ENCODE results near the gene CD22. TPM values are rescaled to one million over a fixed set of nuclear protein-coding genes. Genes with fewer than 3 reads are reported as not detected.

Gene CD22
- total and polyA plus RNA-seq, 2 donors (not counting 1 experiment from before 2014, with no cell fraction given): 692 to 1,437 TPM

GRCh38 chr19:35307931-35308330, 21.1 kb upstream of the CD22 start:
- 81% methylated on average over 10 of the region's 10 CpGs for WGBS (ENCODE audit: insufficient coverage)
- Histone ChIP-seq H3K9me3 (ENCODE audit: control extremely low read depth in 1 of 3, control insufficient read depth in 2 of 3, insufficient read depth in 1 of 3, low read length in 2 of 3) (no peaks in the 10 kb centered on the region), H3K27ac (ENCODE audit: low read length in 2 of 2) (no peak overlapping the region), H2AFZ (ENCODE audit: insufficient read depth, low read depth, low read length, poor library complexity, severe bottlenecking) (no peak overlapping the region), H3K4me2 (replicated peaks; ENCODE audit: low read depth, low read length, poor library complexity, severe bottlenecking) (peak overlapping the region; percentile 47), H3K36me3 (replicated peaks in 1 of 2; ENCODE audit: control extremely low read depth in 1 of 2, control insufficient read depth in 1 of 2, extremely low read depth in 1 of 2, insufficient read depth in 2 of 2, low read length in 1 of 2) (no peaks in the 10 kb centered on the region), H3K4me1 (ENCODE audit: control insufficient read depth in 2 of 2, insufficient read depth in 2 of 2, low read length in 2 of 2) (peaks cover 21 to 48% of the 10 kb centered on the region in 2 donors), H3K9ac (ENCODE audit: low read length) (no peak overlapping the region), H3K79me2 (ENCODE audit: control insufficient read depth, insufficient read depth, low read length) (peaks cover 39% of the 10 kb centered on the region), H3K4me3 (ENCODE audit: control extremely low read depth in 1 of 5, extremely low read depth in 1 of 5, insufficient read depth in 1 of 5, low read depth in 2 of 5, low read length in 4 of 5) (no peak overlapping the region), H3K27me3 (replicated peaks in 1 of 4; ENCODE audit: control extremely low read depth in 1 of 4, control insufficient read depth in 3 of 4, insufficient read depth in 4 of 4, low read length in 3 of 4) (no peaks in the 10 kb centered on the region), H4K20me1 (ENCODE audit: control insufficient read depth, insufficient read depth, low read length, poor library complexity, severe bottlenecking) (no peaks in the 10 kb centered on the region)
- ATAC-seq (ENCODE audit: low read depth): no peak
- POLR2A ChIA-PET: interaction anchor here (1.4 to 1.6 kb wide), 2 partner anchors 16 to 40 kb away, joined by 4 read pairs; partner anchors contain the start of gene FFAR1
- no peak for DNase-seq
- intact Hi-C loops (cut with micrococcal nuclease): loop anchor here (2.0 kb wide), 1 partner anchor 45 kb away; no protein-coding TSS in a partner anchor
- peaks cover 45% of the 10 kb centered on the region for H3K4me1 Mint-ChIP-seq
- CTCF ChIA-PET: interaction anchor here (0.6 to 5.0 kb wide), 10 partner anchors 9 to 184 kb away, joined by 3 to 35 read pairs (median 4); no protein-coding TSS in a partner anchor
- TF ChIP-seq EZH2 (IDR thresholded peaks at IDR 0.05; ENCODE audit: borderline replicate concordance, insufficient read depth, low read depth, low read length, poor library complexity, severe bottlenecking) (no peak), CTCF (IDR thresholded peaks at IDR 0.05) (no peak)
- H3K27me3 Mint-ChIP-seq: no peaks in the 10 kb centered on the region
- H3K27ac Mint-ChIP-seq: no peak overlapping the region
- no peaks in the 10 kb centered on the region for H3K9me3 Mint-ChIP-seq (ENCODE audit: insufficient read depth)
- H3K4me3 Mint-ChIP-seq: no peak overlapping the region

DNA sequence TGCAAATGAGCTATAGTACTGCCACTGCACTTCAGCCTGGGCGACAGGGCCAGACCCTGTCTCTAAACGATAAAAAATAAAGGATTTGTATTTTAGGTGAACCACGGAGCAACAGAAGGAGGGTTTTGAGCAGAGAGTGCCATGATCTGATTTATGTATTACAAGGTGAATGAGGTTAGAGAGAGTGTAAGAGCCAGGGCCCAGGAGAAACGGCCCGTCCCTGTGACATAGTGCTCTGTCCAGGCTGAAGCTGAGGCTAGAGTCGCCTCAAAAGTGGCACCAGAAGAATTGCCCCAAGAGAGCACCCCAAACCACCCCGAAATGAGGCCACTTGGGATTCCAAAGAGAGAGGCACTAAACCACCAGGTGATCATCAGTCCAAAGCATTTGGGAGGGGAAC, 20.1 kb upstream of the CD22 start:
- H4K20me1 ChIP-seq (ENCODE audit: control insufficient read depth, insufficient read depth, low read length, poor library complexity, severe bottlenecking): no peaks in the 10 kb centered on the region
- no peak overlapping the region for H3K9ac ChIP-seq (ENCODE audit: low read length)
- Mint-ChIP-seq H3K27me3 (no peaks in the 10 kb centered on the region), H3K27ac (peak overlapping the region; percentile 23), H3K4me1 (peaks cover 44% of the 10 kb centered on the region), H3K9me3 (ENCODE audit: insufficient read depth) (no peaks in the 10 kb centered on the region), H3K4me3 (no peak overlapping the region)
- no peaks in the 10 kb centered on the region for H3K9me3 ChIP-seq (ENCODE audit: control extremely low read depth in 1 of 3, control insufficient read depth in 2 of 3, insufficient read depth in 1 of 3, low read length in 2 of 3)
- CTCF ChIA-PET: interaction anchor here (0.7 to 5.0 kb wide), 4 partner anchors 12 to 44 kb away, joined by 3 to 35 read pairs (median 8); no protein-coding TSS in a partner anchor
- no peaks in the 10 kb centered on the region for H3K36me3 ChIP-seq (replicated peaks in 1 of 2; ENCODE audit: control extremely low read depth in 1 of 2, control insufficient read depth in 1 of 2, extremely low read depth in 1 of 2, insufficient read depth in 2 of 2, low read length in 1 of 2)
- POLR2A ChIA-PET: interaction anchor here (1.4 kb wide), 1 partner anchor 39 kb away, joined by 4 read pairs; the partner anchor contains the start of gene FFAR1
- no peak overlapping the region for H2AFZ ChIP-seq (ENCODE audit: insufficient read depth, low read depth, low read length, poor library complexity, severe bottlenecking)
- H3K4me3 ChIP-seq (ENCODE audit: control extremely low read depth in 1 of 5, extremely low read depth in 1 of 5, insufficient read depth in 1 of 5, low read depth in 2 of 5, low read length in 4 of 5): no peak overlapping the region
- no peak for TF ChIP-seq CTCF (IDR thresholded peaks at IDR 0.05)
- no peak for TF ChIP-seq EZH2 (IDR thresholded peaks at IDR 0.05; ENCODE audit: borderline replicate concordance, insufficient read depth, low read depth, low read length, poor library complexity, severe bottlenecking)
- peaks cover 29 to 57% of the 10 kb centered on the region in 2 donors for H3K4me1 ChIP-seq (ENCODE audit: control insufficient read depth in 2 of 2, insufficient read depth in 2 of 2, low read length in 2 of 2)
- H3K27ac ChIP-seq (ENCODE audit: low read length in 2 of 2): no peak overlapping the region
- no peak for ATAC-seq (ENCODE audit: low read depth)
- H3K27me3 ChIP-seq (replicated peaks in 1 of 4; ENCODE audit: control extremely low read depth in 1 of 4, control insufficient read depth in 3 of 4, insufficient read depth in 4 of 4, low read length in 3 of 4): no peaks in the 10 kb centered on the region
- peaks cover 47% of the 10 kb centered on the region for H3K79me2 ChIP-seq (ENCODE audit: control insufficient read depth, insufficient read depth, low read length)
- intact Hi-C loops (cut with micrococcal nuclease): no loop called here
- WGBS (ENCODE audit: insufficient coverage): 94% methylated on average over 7 of the region's 7 CpGs
- no peak for DNase-seq
- no peak overlapping the region for H3K4me2 ChIP-seq (replicated peaks; ENCODE audit: low read depth, low read length, poor library complexity, severe bottlenecking)
